Testis (tissue), 2 donors: Measurements from ENCODE around the gene CIB1.

Experiments used
- CTCF ChIP-seq, 3 experiments: fragments of 450-650 bp in 2 of 3; fragments of 200-600 bp in 1 of 3; sonication (generic) in 1 of 3; IDR thresholded peaks; one replicate each; pipeline ENCODE4 v1.5.1; 2016 to 2019; ENCODE audit warnings: antibody characterized with exemption in 3 of 3, mild to moderate bottlenecking in 2 of 3, moderate library complexity in 1 of 3
- POLR2A ChIP-seq: fragments of 450-650 bp; IDR thresholded peaks from one replicate; pipeline ENCODE4 v1.6.1; 2017; ENCODE audit warnings: antibody characterized with exemption, mild to moderate bottlenecking, moderate library complexity

- TF ChIP-seq POLR2A: no peak
- no peak for TF ChIP-seq CTCF (IDR thresholded peaks at IDR 0.05)
Measured at GRCh38 chr15:90184786-90185704, 48.7 kb downstream of the CIB1 start.
